Naive thymus-derived CD4-positive, alpha-beta T cell (primary cell): ENCODE measurements around the gene ZNF688. TPM values are rescaled to one million over a fixed set of nuclear protein-coding genes. Genes with fewer than 3 reads are reported as not detected.
"Not testable (repeated sequence)": the region's sequence is repeated elsewhere in the genome, so short reads cannot be mapped to it uniquely, and the experiment has no call there.

Experiments
- ATAC-seq: fragments of 150-1000 bp; cut with Tn5 transposase; 2 replicates; pipeline ENCODE4 v1.10.0; 2021; ENCODE audit warnings: mild to moderate bottlenecking, moderate library complexity
- CTCF ChIA-PET: fragments of 350-600 bp; sonication (Branson Sonifier 250); formaldehyde crosslinking; loops from one replicate; lab custom pipeline; 2021; ENCODE audit warnings: antibody characterized with exemption; lab: Charles Lee
- POLR2A ChIA-PET: fragments of 350-600 bp; sonication (Branson Sonifier 250); formaldehyde crosslinking; loops from one replicate; lab custom pipeline; 2021; ENCODE audit warnings: antibody characterized with exemption, inconsistent platforms; lab: Charles Lee
- DNase-seq, 9 donors: peaks; one replicate each; pipeline versions ENCODE4 v3.0.0 to v3.0.0-alpha.2; 2020 to 2022; ENCODE audit warnings: mixed read lengths in 1 of 9
- H3K27ac ChIP-seq: one replicate; pipeline ENCODE4 v1.7.0; 2013; ENCODE audit warnings: mild to moderate bottlenecking, low read depth, low read length, moderate library complexity
- H3K27me3 ChIP-seq, 2 donors: one replicate each; pipeline ENCODE4 v1.7.0; 2013; ENCODE audit warnings: low read length in 2 of 2, mild to moderate bottlenecking in 2 of 2, moderate library complexity in 2 of 2; ENCODE audit not compliant: control insufficient read depth in 2 of 2, insufficient read depth in 2 of 2
- H3K36me3 ChIP-seq, 3 experiments: 1 replicate in 2 of 3; 2 replicates in 1 of 3; pipeline ENCODE4 v1.7.0; 2013; ENCODE audit warnings: low read length in 3 of 3, mild to moderate bottlenecking in 3 of 3, moderate library complexity in 1 of 3; ENCODE audit not compliant: insufficient read depth in 3 of 3, control insufficient read depth in 2 of 3
- H3K4me1 ChIP-seq, 2 donors: one replicate each; pipeline ENCODE4 v1.7.0; 2013; ENCODE audit warnings: low read length in 2 of 2, mild to moderate bottlenecking in 2 of 2, moderate library complexity in 1 of 2; ENCODE audit not compliant: control insufficient read depth in 2 of 2, insufficient read depth in 2 of 2
- H3K4me3 ChIP-seq: 2 replicates; pipeline ENCODE4 v1.7.0; 2013; ENCODE audit warnings: mild to moderate bottlenecking, low read length
- H3K9me3 ChIP-seq, 3 experiments: 1 replicate in 2 of 3; 2 replicates in 1 of 3; pipeline ENCODE4 v1.7.0; 2013; ENCODE audit warnings: low read length in 3 of 3; ENCODE audit not compliant: control insufficient read depth in 2 of 3
- H3K27ac Mint-ChIP-seq, 9 donors: one replicate each; pipeline ENCODE4 v1.8.0; 2020 to 2022; ENCODE audit warnings: mixed read lengths in 9 of 9, mild to moderate bottlenecking in 8 of 9, moderate library complexity in 5 of 9, inconsistent platforms in 2 of 9
- H3K27me3 Mint-ChIP-seq, 5 donors: one replicate each; pipeline ENCODE4 v1.8.0; 2021 to 2022; ENCODE audit warnings: mixed read lengths in 5 of 5, mild to moderate bottlenecking in 1 of 5
- H3K36me3 Mint-ChIP-seq, 5 donors: one replicate each; pipeline ENCODE4 v1.8.0; 2020 to 2022; ENCODE audit warnings: mixed read lengths in 5 of 5, mild to moderate bottlenecking in 3 of 5, inconsistent platforms in 1 of 5
- H3K4me1 Mint-ChIP-seq, 7 donors: one replicate each; pipeline ENCODE4 v1.8.0; 2020 to 2022; ENCODE audit warnings: mixed read lengths in 7 of 7, mild to moderate bottlenecking in 3 of 7, inconsistent platforms in 1 of 7
- H3K4me3 Mint-ChIP-seq, 10 donors: one replicate each; pipeline ENCODE4 v1.8.0; 2020 to 2022; ENCODE audit warnings: mild to moderate bottlenecking in 10 of 10, mixed read lengths in 10 of 10, moderate library complexity in 6 of 10, inconsistent platforms in 2 of 10
- H3K9me3 Mint-ChIP-seq, 11 donors: one replicate each; pipeline ENCODE4 v1.8.0; 2020 to 2022; ENCODE audit warnings: mixed read lengths in 11 of 11, mild to moderate bottlenecking in 4 of 11, inconsistent platforms in 1 of 11, moderate library complexity in 1 of 11
- intact Hi-C, 2 donors: fragments of 100-400 bp; cut with micrococcal nuclease; formaldehyde crosslinking; loops; one replicate each; pipeline ENCODE4 v1.15.1; 2023
- polyA plus RNA-seq, 2 donors: library from polyadenylated mRNA; unstranded; fragments of 300-500 nt; fragmentation: Illumina TruSeq; gene quantifications; one replicate each; pipeline ENCODE4 v1.2.3, GENCODE V29; 2021
- total RNA-seq, 6 experiments: library from RNA in 5 of 6; stranded (reverse) in 5 of 6; gene quantifications; 1 replicate in 5 of 6; 2 replicates in 1 of 6; pipeline ENCODE4 v1.2.3 and lab custom pipeline; 2021 to 2026

ZNF688 gene
- total and polyA plus RNA-seq, 7 experiments from 2014 or later: 8.8 to 33.2 (median 21.5) TPM

DNA sequence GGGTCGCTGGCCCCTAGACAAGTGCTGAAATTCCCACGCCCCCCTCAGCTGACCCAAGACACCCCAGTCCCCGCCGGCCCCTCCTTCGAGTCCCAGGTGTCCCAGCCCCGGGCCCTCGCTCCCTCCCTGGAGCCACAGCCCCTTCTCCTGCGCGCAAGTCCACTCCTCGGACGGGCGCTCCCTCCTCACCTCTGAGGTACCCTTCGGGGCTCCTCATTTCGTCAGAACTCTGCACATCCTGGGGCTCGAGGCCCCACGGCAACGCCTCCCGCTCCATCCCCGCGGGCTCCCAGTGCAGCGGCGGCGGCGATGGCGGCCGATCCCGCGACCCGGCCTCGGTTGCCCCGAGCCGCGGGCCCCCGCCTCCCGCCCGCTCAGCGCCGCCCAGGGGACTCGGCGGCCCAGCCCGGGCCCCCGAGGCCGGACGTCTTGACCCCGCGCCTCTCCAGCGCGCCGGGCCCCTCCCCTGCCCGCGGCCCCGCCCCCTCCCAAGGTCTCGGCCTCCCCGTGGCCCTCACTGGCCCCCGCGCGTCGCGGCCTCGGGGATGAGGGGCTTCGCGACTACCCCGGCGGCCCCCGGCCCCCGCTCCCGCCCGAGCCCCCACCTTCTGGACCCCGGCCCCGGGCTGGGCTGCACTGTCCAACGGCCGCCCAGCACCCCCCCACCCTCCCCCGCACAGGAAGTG, 45.2 kb downstream of the ZNF688 start, which contains the start of gene ZNF768:
Gene ZNF768, minus strand, starts transcription at position 430 of the 686 bp plus-strand sequence. Its CDS starts 153 bp downstream, at position 277.
- Histone ChIP-seq H3K4me1 (peaks cover 0 to 10% of the 10 kb centered on the region in 2 donors), H3K9me3 (no peaks in the 10 kb centered on the region), H3K27ac (peak within 1 kb of the TSS; percentile 76), H3K36me3 (peaks cover 0 to 25% (median 0%) of the 10 kb centered on the region in 3 experiments), H3K4me3 (peak within 1 kb of the TSS; percentile 75), H3K27me3 (no peaks in the 10 kb centered on the region)
- ATAC-seq (peak; percentile 17), DNase-seq (peak in 5 of 9 donors; percentile 14 to 65 (median 27))
- peaks cover 17 to 37% (median 31%) of the 10 kb centered on the region in 7 donors for H3K4me1 Mint-ChIP-seq
- ChIA-PET CTCF (interaction anchor here (1.0 to 1.1 kb wide), 2 partner anchors 9 to 103 kb away, joined by 3 to 5 read pairs; partner anchors contain the start of gene ZNF747), POLR2A (interaction anchor here (1.1 to 2.1 kb wide), 5 partner anchors 9 to 96 kb away, joined by 3 to 13 read pairs (median 4); partner anchors contain the start of genes DCTPP1, ZNF688 and ZNF747)
- peak within 1 kb of the TSS; percentile 82 to 94 (median 88) for H3K27ac Mint-ChIP-seq
- peak within 1 kb of the TSS; percentile 78 to 93 (median 89) for H3K4me3 Mint-ChIP-seq
- peaks cover 0 to 6% (median 0%) of the 10 kb centered on the region in 5 donors for H3K36me3 Mint-ChIP-seq
- intact Hi-C loops: loop anchor here (2.0 kb wide), 8 partner anchors 33 to 173 kb away; partner anchors contain the start of genes ITGAL (in 2 of the 2), ZNF785 (in 2 of the 2), PRR14 (in 1 of the 2) and SRCAP (in 1 of the 2)
- H3K9me3 Mint-ChIP-seq: peaks cover 0 to 2% (median 0%) of the 10 kb centered on the region in 11 donors
- H3K27me3 Mint-ChIP-seq: no peaks in the 10 kb centered on the region

DNA sequence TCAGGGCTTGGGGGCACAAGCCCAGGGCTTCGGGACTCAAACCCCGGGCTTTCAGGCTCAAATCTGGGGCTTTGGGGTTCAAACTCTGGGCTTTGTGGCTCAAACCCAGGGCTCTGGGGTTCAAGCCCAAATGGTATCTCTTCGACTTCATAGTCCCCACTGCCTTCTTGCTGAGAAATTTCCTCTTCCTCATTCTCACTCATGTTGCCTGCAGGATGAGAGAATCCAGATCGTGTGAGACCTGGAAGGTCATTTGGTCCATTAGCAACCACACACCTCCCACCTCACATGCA, 45.7 kb downstream of the ZNF688 start:
- no peaks in the 10 kb centered on the region for H3K27me3 ChIP-seq
- Mint-ChIP-seq H3K27ac (peak overlapping the region in 8 of 9 donors; percentile 28 to 94 (median 72)), H3K9me3 (peaks cover 0 to 2% (median 0%) of the 10 kb centered on the region in 11 donors), H3K4me3 (peak overlapping the region; percentile 61 to 93 (median 85)), H3K4me1 (peaks cover 17 to 32% (median 28%) of the 10 kb centered on the region in 7 donors), H3K36me3 (peaks cover 0 to 6% (median 0%) of the 10 kb centered on the region in 5 donors), H3K27me3 (no peaks in the 10 kb centered on the region)
- CTCF ChIA-PET: interaction anchor here (0.7 to 1.1 kb wide), 3 partner anchors 9 to 103 kb away, joined by 3 to 5 read pairs (median 3); partner anchors contain the start of gene ZNF747
- intact Hi-C loops: loop anchor here (2.0 kb wide), 8 partner anchors 33 to 173 kb away; partner anchors contain the start of genes ITGAL (in 2 of the 2), ZNF785 (in 2 of the 2), PRR14 (in 1 of the 2) and SRCAP (in 1 of the 2)
- POLR2A ChIA-PET: interaction anchor here (1.2 to 2.1 kb wide), 3 partner anchors 10 to 45 kb away, joined by 3 to 13 read pairs (median 4); partner anchors contain the start of genes ZNF688 and ZNF747
- H3K9me3 ChIP-seq: no peaks in the 10 kb centered on the region
- H3K4me1 ChIP-seq: peaks cover 0 to 10% of the 10 kb centered on the region in 2 donors
- peaks cover 0 to 20% (median 0%) of the 10 kb centered on the region in 3 experiments for H3K36me3 ChIP-seq
- H3K27ac ChIP-seq: peak overlapping the region; percentile 76
- ATAC-seq (no peak), DNase-seq (no peak)
- peak overlapping the region; percentile 48 for H3K4me3 ChIP-seq

- DNase-seq: no peak
- ATAC-seq: no peak
- Histone ChIP-seq H3K27ac (no peak overlapping the region), H3K27me3 (no peaks in the 10 kb centered on the region), H3K9me3 (no peaks in the 10 kb centered on the region), H3K4me1 (peaks cover 0 to 9% of the 10 kb centered on the region in 2 donors), H3K4me3 (no peak overlapping the region), H3K36me3 (peaks cover 0 to 28% (median under 1%) of the 10 kb centered on the region in 3 experiments)
- ChIA-PET CTCF (interaction anchor here (0.7 to 1.2 kb wide), 5 partner anchors 10 to 104 kb away, joined by 3 to 6 read pairs (median 3); partner anchors contain the start of gene ZNF747), POLR2A (interaction anchor here (0.5 to 2.1 kb wide), 9 partner anchors 9 to 95 kb away, joined by 3 to 13 read pairs (median 3); partner anchors contain the start of genes DCTPP1, ZNF688 and ZNF747)
- H3K9me3 Mint-ChIP-seq: peaks cover 0 to 2% (median 0%) of the 10 kb centered on the region in 11 donors
- no peaks in the 10 kb centered on the region for H3K27me3 Mint-ChIP-seq
- H3K27ac Mint-ChIP-seq: peak overlapping the region in 4 of 9 donors; percentile 25 to 56 (median 42)
- H3K4me1 Mint-ChIP-seq: peaks cover 17 to 26% (median 23%) of the 10 kb centered on the region in 7 donors
- peaks cover 0 to 12% (median under 1%) of the 10 kb centered on the region in 5 donors for H3K36me3 Mint-ChIP-seq
- peak overlapping the region in 6 of 10 donors; percentile 32 to 65 (median 42) for H3K4me3 Mint-ChIP-seq
- intact Hi-C loops: no loop called here
Measured at GRCh38 chr16:30524575-30525568, 46.6 kb downstream of the ZNF688 start.

DNA sequence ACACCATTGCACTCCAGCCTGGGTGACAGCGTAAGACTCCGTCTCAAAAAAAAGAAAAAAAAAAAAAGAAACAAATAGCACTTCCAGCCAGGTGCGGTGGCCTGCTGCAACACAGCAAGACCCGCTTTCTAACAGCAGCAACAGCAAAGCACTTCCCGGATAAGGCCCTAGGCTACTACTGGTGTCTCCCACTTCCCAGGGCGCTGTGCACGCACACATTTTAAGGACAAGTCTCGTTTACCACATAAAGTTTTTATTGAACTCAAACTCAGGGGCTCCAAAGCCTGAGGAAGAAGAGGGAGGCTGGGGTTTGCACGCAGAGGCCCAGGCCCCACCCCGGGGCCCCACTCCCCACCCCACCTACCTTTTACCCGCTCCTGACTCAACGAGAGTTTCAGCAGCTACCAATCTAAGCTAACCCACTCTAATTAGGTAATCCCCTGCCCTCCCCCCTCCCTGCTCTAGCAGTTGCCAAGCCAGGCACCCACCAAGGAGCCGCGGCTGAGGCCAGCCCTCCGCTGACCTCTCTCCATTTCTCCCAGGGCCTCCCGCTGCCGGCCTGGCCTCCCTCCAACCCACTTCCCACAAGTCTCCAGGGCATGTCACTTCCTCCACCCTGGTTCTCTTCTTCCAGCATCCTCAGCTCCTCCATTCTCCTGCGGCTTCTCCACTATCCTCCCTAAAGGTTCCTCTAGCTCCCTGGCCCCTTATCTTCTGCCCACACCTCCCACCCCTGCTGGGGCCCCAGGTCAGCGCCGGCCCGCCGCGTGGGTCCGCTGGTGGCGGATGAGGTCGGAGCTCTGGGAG, 47.5 kb downstream of the ZNF688 start:
- Mint-ChIP-seq H3K4me3 (peak overlapping the region in 1 of 10 donors; percentile 40), H3K27ac (no peak overlapping the region), H3K36me3 (peaks cover 5 to 21% (median 10%) of the 10 kb centered on the region in 5 donors), H3K9me3 (peaks cover 0 to 2% (median 0%) of the 10 kb centered on the region in 11 donors), H3K4me1 (peaks cover 14 to 29% (median 21%) of the 10 kb centered on the region in 7 donors), H3K27me3 (no peaks in the 10 kb centered on the region)
- ChIA-PET POLR2A (interaction anchor here (0.5 to 2.1 kb wide), 7 partner anchors 10 to 94 kb away, joined by 3 to 13 read pairs (median 3); partner anchors contain the start of genes DCTPP1, ZNF688 and ZNF747), CTCF (interaction anchor here (0.9 to 1.2 kb wide), 2 partner anchors 12 to 75 kb away, joined by 3 to 6 read pairs; no protein-coding TSS in a partner anchor)
- H3K36me3 ChIP-seq: peaks cover 6 to 37% (median 7%) of the 10 kb centered on the region in 3 experiments
- DNase-seq (no peak), ATAC-seq (no peak)
- no peak overlapping the region for H3K27ac ChIP-seq
- H3K4me1 ChIP-seq: peaks cover 0 to 7% of the 10 kb centered on the region in 2 donors
- no peak overlapping the region for H3K4me3 ChIP-seq
- no peaks in the 10 kb centered on the region for H3K9me3 ChIP-seq
- intact Hi-C loops: no loop called here
- no peaks in the 10 kb centered on the region for H3K27me3 ChIP-seq

- H3K27me3 Mint-ChIP-seq, intact Hi-C loops, H3K27ac ChIP-seq, H3K9me3 ChIP-seq, H3K9me3 Mint-ChIP-seq, ATAC-seq, H3K27me3 ChIP-seq, DNase-seq, H3K4me3 ChIP-seq, H3K4me1 ChIP-seq: not testable (repeated sequence)
- Mint-ChIP-seq H3K4me3 (peak overlapping the region in 1 of 10 donors; percentile 35), H3K27ac (peak overlapping the region in 3 of 9 donors; percentile 26 to 65 (median 43)), H3K4me1 (peaks cover 6 to 26% (median 13%) of the 10 kb centered on the region in 7 donors), H3K36me3 (peaks cover 8 to 31% (median 13%) of the 10 kb centered on the region in 5 donors)
- ChIA-PET POLR2A (interaction anchor here (0.6 to 1.5 kb wide), 9 partner anchors 11 to 80 kb away, joined by 3 to 6 read pairs (median 3); partner anchors contain the start of genes ZNF688 and ZNF764), CTCF (interaction anchor here (0.6 to 1.2 kb wide), 2 partner anchors 12 to 15 kb away, joined by 3 read pairs; no protein-coding TSS in a partner anchor)
- peaks cover 8 to 48% (median 13%) of the 10 kb centered on the region in 3 experiments for H3K36me3 ChIP-seq
Measured at GRCh38 chr16:30522702-30523463, 48.6 kb downstream of the ZNF688 start.
